GM21786 (cell line): ENCODE data around the gene PARP8.

ENCODE experiments used
- ATAC-seq: cut with Tn5 transposase; IDR thresholded peaks from one replicate; pipeline ENCODE4 v1.9.1; 2021; ENCODE audit not compliant: unreplicated experiment

Gene PARP8

DNA sequence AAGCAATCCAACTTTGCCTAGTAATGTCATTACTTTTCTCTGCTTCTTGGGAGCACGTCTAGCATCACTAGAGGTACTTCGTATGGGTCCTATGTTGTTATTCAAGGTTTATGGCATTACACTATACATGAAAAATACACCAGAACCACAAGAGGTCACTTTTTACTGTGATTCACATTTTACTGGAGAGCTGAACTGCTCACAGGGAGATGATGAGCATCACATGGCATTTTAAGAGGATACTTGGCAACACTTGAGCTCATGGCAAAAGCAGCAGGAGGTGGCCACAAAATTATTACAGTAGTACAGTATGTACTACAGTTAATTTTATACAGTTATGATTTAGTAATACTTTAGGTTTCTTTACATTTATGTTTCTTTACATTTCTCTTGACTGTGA lies 223.4 kb downstream of the PARP8 start:
- ATAC-seq: no peak
